Hepatocyte (in vitro differentiated cells): ENCODE measurements around the gene ITGA5. TPM values are rescaled to one million over a fixed set of nuclear protein-coding genes. Genes with fewer than 3 reads are reported as not detected.

Experiments
- DNase-seq: peaks from one replicate; pipeline ENCODE4 v3.0.0-alpha.2; 2016; ENCODE audit warnings: low spot score
- H2AFZ ChIP-seq: fragments of 200-600 bp; sonication (generic); 2 replicates; pipeline ENCODE4 v1.6.0; 2016; ENCODE audit warnings: antibody characterized with exemption, mild to moderate bottlenecking
- H3K27ac ChIP-seq: fragments of 200-600 bp; sonication (generic); 2 replicates; pipeline ENCODE4 v1.5.1; 2016; ENCODE audit warnings: mild to moderate bottlenecking
- H3K27me3 ChIP-seq: fragments of 200-600 bp; sonication (generic); 2 replicates; pipeline ENCODE4 v1.6.1; 2016
- H3K36me3 ChIP-seq: fragments of 200-600 bp; sonication (generic); replicated peaks from 2 replicates; pipeline ENCODE4 v1.5.1; 2016; ENCODE audit warnings: low read depth; ENCODE audit not compliant: insufficient read depth
- H3K4me1 ChIP-seq: fragments of 200-600 bp; sonication (generic); 2 replicates; pipeline ENCODE4 v1.5.1; 2016; ENCODE audit warnings: mild to moderate bottlenecking, moderate library complexity; ENCODE audit not compliant: insufficient read depth
- H3K4me2 ChIP-seq: fragments of 200-600 bp; sonication (generic); 2 replicates; pipeline ENCODE4 v1.6.0; 2016
- H3K4me3 ChIP-seq: fragments of 200-600 bp; sonication (generic); 2 replicates; pipeline ENCODE4 v1.5.1; 2016; ENCODE audit warnings: mild to moderate bottlenecking
- H3K79me2 ChIP-seq: fragments of 200-600 bp; sonication (generic); 2 replicates; pipeline ENCODE4 v1.6.0; 2017; ENCODE audit warnings: mild to moderate bottlenecking
- H3K9me2 ChIP-seq: fragments of 200-600 bp; sonication (generic); replicated peaks from 2 replicates; pipeline ENCODE4 v1.6.0; 2017; ENCODE audit warnings: mild to moderate bottlenecking; ENCODE audit not compliant: insufficient read depth
- H3K9me3 ChIP-seq: fragments of 200-600 bp; sonication (generic); 2 replicates; pipeline ENCODE4 v1.5.1; 2016; ENCODE audit warnings: low read depth, mild to moderate bottlenecking
- H4K20me1 ChIP-seq: fragments of 200-600 bp; sonication (generic); 2 replicates; pipeline ENCODE4 v1.6.0; 2016; ENCODE audit warnings: mild to moderate bottlenecking; ENCODE audit not compliant: insufficient read depth, poor library complexity, severe bottlenecking
- CTCF ChIP-seq: fragments of 200-600 bp; sonication (generic); IDR thresholded peaks from 2 replicates; pipeline ENCODE4 v1.5.1; 2016; ENCODE audit warnings: antibody characterized with exemption, mild to moderate bottlenecking; ENCODE audit not compliant: poor library complexity
- EZH2 ChIP-seq: fragments of 200-600 bp; sonication (generic); IDR thresholded peaks from 2 replicates; pipeline ENCODE4 v1.6.1; 2016; ENCODE audit warnings: antibody characterized with exemption, mild to moderate bottlenecking, borderline replicate concordance
- EZH2phosphoT487 ChIP-seq: fragments of 200-600 bp; sonication (generic); IDR thresholded peaks from one replicate; pipeline ENCODE4 v1.6.1; 2018; ENCODE audit warnings: antibody characterized with exemption, mild to moderate bottlenecking, low read depth, moderate library complexity; ENCODE audit not compliant: unreplicated experiment, severe bottlenecking
- WGBS: methylation state at CpG from one replicate; pipeline ENCODE4 v1.1.6; 2016; ENCODE audit warnings: low lambda C conversion rate; ENCODE audit errors: missing lambda C conversion rate; 5-methylcytosine and 5-hydroxymethylcytosine counted together
- polyA plus RNA-seq: library from polyadenylated mRNA; unstranded; fragments of >200 nt; fragmentation: Nextera tagmentation; extraction: Ambion mirVana; gene quantifications from 2 replicates; pipeline ENCODE4 v1.2.1, GENCODE V29; 2016
- total RNA-seq: library from RNA; depleted of rRNA; stranded (reverse); fragments of >200 nt; gene quantifications from 2 replicates; pipeline ENCODE4 v1.2.3, GENCODE V29; 2014

ITGA5 gene
- total and polyA plus RNA-seq, 2 experiments from 2014 or later: 45.7 to 57.2 TPM

- DNase-seq: no peak
- no peak for TF ChIP-seq EZH2phosphoT487
- no peak for TF ChIP-seq EZH2
- TF ChIP-seq CTCF: no peak
- Histone ChIP-seq H3K79me2 (no peaks in the 10 kb centered on the region), H3K27me3 (no peaks in the 10 kb centered on the region), H2AFZ (no peak overlapping the region), H3K36me3 (no peaks in the 10 kb centered on the region), H4K20me1 (no peaks in the 10 kb centered on the region), H3K9me2 (no peaks in the 10 kb centered on the region), H3K4me2 (no peak overlapping the region), H3K4me3 (no peak overlapping the region), H3K27ac (no peak overlapping the region), H3K9me3 (no peaks in the 10 kb centered on the region), H3K4me1 (no peaks in the 10 kb centered on the region)
- WGBS: 68% methylated on average over 3 of the region's 3 CpGs
These were observed 25.3 kb downstream of the ITGA5 start for GRCh38 chr12:54393743-54394142.

- no peaks in the 10 kb centered on the region for H4K20me1 ChIP-seq
- H3K27ac ChIP-seq: no peak overlapping the region
- H3K36me3 ChIP-seq: no peaks in the 10 kb centered on the region
- H3K4me1 ChIP-seq: no peaks in the 10 kb centered on the region
- DNase-seq: no peak
- no peaks in the 10 kb centered on the region for H3K9me2 ChIP-seq
- TF ChIP-seq CTCF (no peak), EZH2 (no peak), EZH2phosphoT487 (no peak)
- no peak overlapping the region for H3K4me3 ChIP-seq
- no peaks in the 10 kb centered on the region for H3K9me3 ChIP-seq
- no peaks in the 10 kb centered on the region for H3K27me3 ChIP-seq
- no peaks in the 10 kb centered on the region for H3K79me2 ChIP-seq
- H2AFZ ChIP-seq: no peak overlapping the region
- no peak overlapping the region for H3K4me2 ChIP-seq
- 88% methylated on average over 6 of the region's 6 CpGs for WGBS
These were observed 25.9 kb downstream of the ITGA5 start for GRCh38 chr12:54393207-54393609.

- H3K79me2 ChIP-seq: no peaks in the 10 kb centered on the region
- no peaks in the 10 kb centered on the region for H3K9me3 ChIP-seq
- no peak overlapping the region for H2AFZ ChIP-seq
- H3K4me1 ChIP-seq: no peaks in the 10 kb centered on the region
- no peaks in the 10 kb centered on the region for H3K27me3 ChIP-seq
- no peaks in the 10 kb centered on the region for H3K36me3 ChIP-seq
- no peaks in the 10 kb centered on the region for H3K9me2 ChIP-seq
- no peaks in the 10 kb centered on the region for H4K20me1 ChIP-seq
- WGBS: 86% methylated on average over 8 of the region's 8 CpGs
- H3K4me2 ChIP-seq: no peak overlapping the region
- no peak overlapping the region for H3K4me3 ChIP-seq
- H3K27ac ChIP-seq: no peak overlapping the region
- no peak for DNase-seq
- TF ChIP-seq EZH2 (no peak), CTCF (no peak), EZH2phosphoT487 (no peak)
These were observed 26.4 kb downstream of the ITGA5 start for GRCh38 chr12:54392485-54393206.
